Measurements from ENCODE around the gene SSB. TPM values are rescaled to one million over a fixed set of nuclear protein-coding genes. Genes with fewer than 3 reads are reported as not detected.

Gene SSB
- total and polyA plus RNA-seq, 2 of the 13 experiments (the other 11 are each of a cell fraction or from before 2014, with no cell fraction given), result 109 to 208 TPM

DNA sequence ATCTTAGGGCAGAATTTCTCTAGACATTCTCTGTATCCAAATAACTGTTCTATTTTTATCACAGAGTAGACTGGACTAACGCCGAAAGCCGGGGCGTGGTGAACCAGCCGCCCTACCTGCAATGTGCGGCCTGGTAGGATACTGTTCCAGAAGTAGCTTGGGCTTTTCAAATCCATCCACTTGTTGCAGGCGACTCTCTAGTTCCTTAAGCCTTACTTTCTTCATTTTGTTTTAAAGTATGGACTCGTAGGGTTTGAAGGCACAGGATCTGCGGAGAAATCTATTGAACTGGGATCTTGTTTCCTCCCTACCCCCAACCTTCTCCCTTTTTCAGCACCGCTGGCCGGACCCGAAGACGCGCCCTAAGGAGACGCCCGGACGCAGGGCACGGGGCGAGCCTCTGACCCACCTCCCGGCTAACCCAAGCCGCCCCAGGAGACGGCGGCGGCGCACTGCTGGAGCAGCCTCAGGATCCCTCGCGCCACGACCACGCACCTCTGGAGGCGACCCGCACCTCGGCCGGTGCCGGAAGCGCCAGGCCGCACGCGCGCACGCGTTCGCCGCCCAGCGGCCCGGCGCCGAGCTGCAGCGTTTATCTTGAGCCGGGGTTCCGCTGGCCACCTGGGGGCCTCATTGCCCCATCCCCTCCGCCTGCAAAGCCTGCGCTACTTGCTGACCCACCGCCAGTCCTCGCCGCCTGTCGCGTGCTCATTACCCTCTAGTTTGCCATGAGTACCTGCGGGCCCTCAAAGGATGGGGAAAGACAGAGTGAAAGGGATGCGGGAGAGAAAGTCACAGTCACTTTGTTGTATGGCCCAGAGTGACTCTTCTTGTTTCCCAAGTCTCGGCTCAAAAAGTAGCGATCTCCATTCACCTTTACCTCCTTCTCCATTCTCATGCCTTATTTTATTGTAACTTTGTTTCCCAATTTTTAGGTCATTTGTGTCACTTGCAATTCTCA lies 26.0 kb downstream of the SSB start, which contains the start of gene METTL5 (continued):
- TF ChIP-seq MED13 (CRISPR knock-in tag; IDR thresholded peaks at IDR 0.05) (peak; percentile 70; the same call in 1 of the 2 replicates), ZBTB8A (CRISPR knock-in tag; IDR thresholded peaks at IDR 0.05; ENCODE audit: borderline replicate concordance, low read depth) (no peak), ZNF691 (CRISPR knock-in tag; IDR thresholded peaks at IDR 0.05; ENCODE audit: borderline replicate concordance, low read depth) (peak; percentile 98), BCL6 (CRISPR knock-in tag; IDR thresholded peaks at IDR 0.05) (no peak), RBM39 (IDR thresholded peaks at IDR 0.05; ENCODE audit: low read depth, low read length, poor library complexity, severe bottlenecking) (peak; percentile 84), JUN (CRISPR knock-in tag; IDR thresholded peaks at IDR 0.05) (peak; percentile 72; the same call in 1 of the 2 replicates), ZMAT3 (CRISPR knock-in tag; conservative IDR thresholded peaks at IDR 0.05) (0 out of 2 replicates have a peak, but pooled peaks have one; percentile 81), NBN (conservative IDR thresholded peaks at IDR 0.05) (no peak)
- TF ChIP-seq, protein P1, sequence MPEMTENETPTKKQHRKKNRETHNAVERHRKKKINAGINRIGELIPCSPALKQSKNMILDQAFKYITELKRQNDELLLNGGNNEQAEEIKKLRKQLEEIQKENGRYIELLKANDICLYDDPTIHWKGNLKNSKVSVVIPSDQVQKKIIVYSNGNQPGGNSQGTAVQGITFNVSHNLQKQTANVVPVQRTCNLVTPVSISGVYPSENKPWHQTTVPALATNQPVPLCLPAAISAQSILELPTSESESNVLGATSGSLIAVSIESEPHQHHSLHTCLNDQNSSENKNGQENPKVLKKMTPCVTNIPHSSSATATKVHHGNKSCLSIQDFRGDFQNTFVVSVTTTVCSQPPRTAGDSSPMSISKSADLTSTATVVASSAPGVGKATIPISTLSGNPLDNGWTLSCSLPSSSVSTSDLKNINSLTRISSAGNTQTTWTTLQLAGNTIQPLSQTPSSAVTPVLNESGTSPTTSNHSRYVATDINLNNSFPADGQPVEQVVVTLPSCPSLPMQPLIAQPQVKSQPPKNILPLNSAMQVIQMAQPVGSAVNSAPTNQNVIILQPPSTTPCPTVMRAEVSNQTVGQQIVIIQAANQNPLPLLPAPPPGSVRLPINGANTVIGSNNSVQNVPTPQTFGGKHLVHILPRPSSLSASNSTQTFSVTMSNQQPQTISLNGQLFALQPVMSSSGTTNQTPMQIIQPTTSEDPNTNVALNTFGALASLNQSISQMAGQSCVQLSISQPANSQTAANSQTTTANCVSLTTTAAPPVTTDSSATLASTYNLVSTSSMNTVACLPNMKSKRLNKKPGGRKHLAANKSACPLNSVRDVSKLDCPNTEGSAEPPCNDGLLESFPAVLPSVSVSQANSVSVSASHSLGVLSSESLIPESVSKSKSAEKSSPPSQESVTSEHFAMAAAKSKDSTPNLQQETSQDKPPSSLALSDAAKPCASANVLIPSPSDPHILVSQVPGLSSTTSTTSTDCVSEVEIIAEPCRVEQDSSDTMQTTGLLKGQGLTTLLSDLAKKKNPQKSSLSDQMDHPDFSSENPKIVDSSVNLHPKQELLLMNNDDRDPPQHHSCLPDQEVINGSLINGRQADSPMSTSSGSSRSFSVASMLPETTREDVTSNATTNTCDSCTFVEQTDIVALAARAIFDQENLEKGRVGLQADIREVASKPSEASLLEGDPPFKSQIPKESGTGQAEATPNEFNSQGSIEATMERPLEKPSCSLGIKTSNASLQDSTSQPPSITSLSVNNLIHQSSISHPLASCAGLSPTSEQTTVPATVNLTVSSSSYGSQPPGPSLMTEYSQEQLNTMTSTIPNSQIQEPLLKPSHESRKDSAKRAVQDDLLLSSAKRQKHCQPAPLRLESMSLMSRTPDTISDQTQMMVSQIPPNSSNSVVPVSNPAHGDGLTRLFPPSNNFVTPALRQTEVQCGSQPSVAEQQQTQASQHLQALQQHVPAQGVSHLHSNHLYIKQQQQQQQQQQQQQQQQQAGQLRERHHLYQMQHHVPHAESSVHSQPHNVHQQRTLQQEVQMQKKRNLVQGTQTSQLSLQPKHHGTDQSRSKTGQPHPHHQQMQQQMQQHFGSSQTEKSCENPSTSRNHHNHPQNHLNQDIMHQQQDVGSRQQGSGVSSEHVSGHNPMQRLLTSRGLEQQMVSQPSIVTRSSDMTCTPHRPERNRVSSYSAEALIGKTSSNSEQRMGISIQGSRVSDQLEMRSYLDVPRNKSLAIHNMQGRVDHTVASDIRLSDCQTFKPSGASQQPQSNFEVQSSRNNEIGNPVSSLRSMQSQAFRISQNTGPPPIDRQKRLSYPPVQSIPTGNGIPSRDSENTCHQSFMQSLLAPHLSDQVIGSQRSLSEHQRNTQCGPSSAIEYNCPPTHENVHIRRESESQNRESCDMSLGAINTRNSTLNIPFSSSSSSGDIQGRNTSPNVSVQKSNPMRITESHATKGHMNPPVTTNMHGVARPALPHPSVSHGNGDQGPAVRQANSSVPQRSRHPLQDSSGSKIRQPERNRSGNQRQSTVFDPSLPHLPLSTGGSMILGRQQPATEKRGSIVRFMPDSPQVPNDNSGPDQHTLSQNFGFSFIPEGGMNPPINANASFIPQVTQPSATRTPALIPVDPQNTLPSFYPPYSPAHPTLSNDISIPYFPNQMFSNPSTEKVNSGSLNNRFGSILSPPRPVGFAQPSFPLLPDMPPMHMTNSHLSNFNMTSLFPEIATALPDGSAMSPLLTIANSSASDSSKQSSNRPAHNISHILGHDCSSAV (CRISPR knock-in tag; IDR thresholded peaks at IDR 0.05; ENCODE audit: borderline replicate concordance), result no peak
- TF ChIP-seq, protein P2, sequence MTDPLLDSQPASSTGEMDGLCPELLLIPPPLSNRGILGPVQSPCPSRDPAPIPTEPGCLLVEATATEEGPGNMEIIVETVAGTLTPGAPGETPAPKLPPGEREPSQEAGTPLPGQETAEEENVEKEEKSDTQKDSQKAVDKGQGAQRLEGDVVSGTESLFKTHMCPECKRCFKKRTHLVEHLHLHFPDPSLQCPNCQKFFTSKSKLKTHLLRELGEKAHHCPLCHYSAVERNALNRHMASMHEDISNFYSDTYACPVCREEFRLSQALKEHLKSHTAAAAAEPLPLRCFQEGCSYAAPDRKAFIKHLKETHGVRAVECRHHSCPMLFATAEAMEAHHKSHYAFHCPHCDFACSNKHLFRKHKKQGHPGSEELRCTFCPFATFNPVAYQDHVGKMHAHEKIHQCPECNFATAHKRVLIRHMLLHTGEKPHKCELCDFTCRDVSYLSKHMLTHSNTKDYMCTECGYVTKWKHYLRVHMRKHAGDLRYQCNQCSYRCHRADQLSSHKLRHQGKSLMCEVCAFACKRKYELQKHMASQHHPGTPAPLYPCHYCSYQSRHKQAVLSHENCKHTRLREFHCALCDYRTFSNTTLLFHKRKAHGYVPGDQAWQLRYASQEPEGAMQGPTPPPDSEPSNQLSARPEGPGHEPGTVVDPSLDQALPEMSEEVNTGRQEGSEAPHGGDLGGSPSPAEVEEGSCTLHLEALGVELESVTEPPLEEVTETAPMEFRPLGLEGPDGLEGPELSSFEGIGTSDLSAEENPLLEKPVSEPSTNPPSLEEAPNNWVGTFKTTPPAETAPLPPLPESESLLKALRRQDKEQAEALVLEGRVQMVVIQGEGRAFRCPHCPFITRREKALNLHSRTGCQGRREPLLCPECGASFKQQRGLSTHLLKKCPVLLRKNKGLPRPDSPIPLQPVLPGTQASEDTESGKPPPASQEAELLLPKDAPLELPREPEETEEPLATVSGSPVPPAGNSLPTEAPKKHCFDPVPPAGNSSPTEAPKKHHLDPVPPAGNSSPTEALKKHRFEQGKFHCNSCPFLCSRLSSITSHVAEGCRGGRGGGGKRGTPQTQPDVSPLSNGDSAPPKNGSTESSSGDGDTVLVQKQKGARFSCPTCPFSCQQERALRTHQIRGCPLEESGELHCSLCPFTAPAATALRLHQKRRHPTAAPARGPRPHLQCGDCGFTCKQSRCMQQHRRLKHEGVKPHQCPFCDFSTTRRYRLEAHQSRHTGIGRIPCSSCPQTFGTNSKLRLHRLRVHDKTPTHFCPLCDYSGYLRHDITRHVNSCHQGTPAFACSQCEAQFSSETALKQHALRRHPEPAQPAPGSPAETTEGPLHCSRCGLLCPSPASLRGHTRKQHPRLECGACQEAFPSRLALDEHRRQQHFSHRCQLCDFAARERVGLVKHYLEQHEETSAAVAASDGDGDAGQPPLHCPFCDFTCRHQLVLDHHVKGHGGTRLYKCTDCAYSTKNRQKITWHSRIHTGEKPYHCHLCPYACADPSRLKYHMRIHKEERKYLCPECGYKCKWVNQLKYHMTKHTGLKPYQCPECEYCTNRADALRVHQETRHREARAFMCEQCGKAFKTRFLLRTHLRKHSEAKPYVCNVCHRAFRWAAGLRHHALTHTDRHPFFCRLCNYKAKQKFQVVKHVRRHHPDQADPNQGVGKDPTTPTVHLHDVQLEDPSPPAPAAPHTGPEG (CRISPR knock-in tag; IDR thresholded peaks at IDR 0.05), result peak; percentile 82; the same call in 1 of the 2 replicates

Measured in HepG2 (cell line).